Endothelial cell of umbilical vein (primary cell): ENCODE measurements around the gene RPS6KA5. TPM values are rescaled to one million over a fixed set of nuclear protein-coding genes. Genes with fewer than 3 reads are reported as not detected.

Experiments
- BruUV-seq: library from RNA; stranded (reverse); fragments of 400-500 nt; replicated peaks from 2 replicates; lab custom pipeline; 2021; lab: Mats Ljungman, UMichigan
- CTCF ChIA-PET: fragments of 300-600, 350-600 bp; sonication (Branson Sonifier 250); formaldehyde crosslinking; loops from one replicate; lab custom pipeline; 2021; ENCODE audit warnings: antibody characterized with exemption, inconsistent platforms; lab: Charles Lee
- POLR2A ChIA-PET: fragments of 300-600, 350-600 bp; sonication (Branson Sonifier 250); formaldehyde crosslinking; loops from one replicate; lab custom pipeline; 2021; ENCODE audit warnings: antibody characterized with exemption, inconsistent platforms; lab: Charles Lee
- DNase-seq: peaks from one replicate; pipeline ENCODE4 v3.0.0-alpha.2; 2011; ENCODE audit warnings: low read depth, low spot score
- FAIRE-seq: peaks from 2 replicates; lab custom pipeline; 2011; peaks lifted over from hg19 to GRCh38; lab: Jason Lieb, UNC
- H2AFZ ChIP-seq: 2 replicates; pipeline ENCODE4 v1.6.0; 2012; ENCODE audit warnings: low read depth, low read length, control low read depth, inconsistent platforms
- H3K27ac ChIP-seq: 2 replicates; pipeline ENCODE4 v1.5.1; 2011; ENCODE audit warnings: low read depth, mild to moderate bottlenecking, control low read depth, low read length, moderate library complexity; ENCODE audit not compliant: insufficient read depth
- H3K27me3 ChIP-seq, 2 experiments: 2 replicates each; pipeline versions ENCODE4 v1.6.0 to v1.6.1; 2011; ENCODE audit warnings: low read length in 2 of 2, mixed read lengths in 1 of 2; ENCODE audit not compliant: control insufficient read depth in 2 of 2, insufficient read depth in 2 of 2
- H3K36me3 ChIP-seq, 2 experiments: 2 replicates in 1 of 2; 3 replicates in 1 of 2; pipeline ENCODE4 v1.5.1; 2011; ENCODE audit warnings: low read length in 2 of 2, mild to moderate bottlenecking in 1 of 2, moderate library complexity in 1 of 2; ENCODE audit not compliant: control insufficient read depth in 2 of 2, insufficient read depth in 2 of 2; ENCODE audit errors: extremely low read depth in 1 of 2
- H3K4me1 ChIP-seq: 3 replicates; pipeline ENCODE4 v1.5.1; 2011; ENCODE audit warnings: mild to moderate bottlenecking, low read length; ENCODE audit not compliant: control insufficient read depth, insufficient read depth; ENCODE audit errors: extremely low read depth
- H3K4me2 ChIP-seq: 2 replicates; pipeline ENCODE4 v1.6.1; 2011; ENCODE audit warnings: low read length, control low read depth, mixed read lengths; ENCODE audit not compliant: insufficient read depth
- H3K4me3 ChIP-seq, 3 experiments: fragments of 200-600 bp in 1 of 3; sonication (generic), shearing (Covaris generic) in 1 of 3; replicated peaks in 1 of 3; 2 replicates each; pipeline ENCODE4 v1.5.1; 2011 to 2016; ENCODE audit warnings: control low read depth in 3 of 3, low read length in 3 of 3, mild to moderate bottlenecking in 2 of 3, inconsistent platforms in 1 of 3, low read depth in 1 of 3, moderate library complexity in 1 of 3; ENCODE audit not compliant: insufficient read depth in 1 of 3
- H3K79me2 ChIP-seq: 2 replicates; pipeline ENCODE4 v1.6.0; 2012; ENCODE audit warnings: low read length, inconsistent platforms; ENCODE audit not compliant: control insufficient read depth, insufficient read depth
- H3K9ac ChIP-seq: replicated peaks from 2 replicates; pipeline ENCODE3; 2011; ENCODE audit warnings: low read length, control low read depth; ENCODE audit not compliant: insufficient read depth; ENCODE audit errors: extremely low read depth
- H3K9me1 ChIP-seq: replicated peaks from 3 replicates; pipeline ENCODE4 v1.6.0; 2011; ENCODE audit warnings: mild to moderate bottlenecking, low read length; ENCODE audit not compliant: control insufficient read depth, insufficient read depth; ENCODE audit errors: extremely low read depth
- H3K9me3 ChIP-seq: replicated peaks from 2 replicates; pipeline ENCODE4 v1.5.1; 2012; ENCODE audit warnings: low read length, inconsistent platforms; ENCODE audit not compliant: control insufficient read depth, insufficient read depth
- H4K20me1 ChIP-seq: replicated peaks from 2 replicates; pipeline ENCODE3; 2011; ENCODE audit warnings: mild to moderate bottlenecking, low read length; ENCODE audit not compliant: control insufficient read depth, insufficient read depth; ENCODE audit errors: extremely low read depth
- CTCF ChIP-seq, 2 donors: IDR thresholded peaks; 1 replicate in 1 of 2; 2 replicates in 1 of 2; pipeline ENCODE4 v1.5.1; 2011; ENCODE audit warnings: low read length in 2 of 2, mild to moderate bottlenecking in 2 of 2, moderate library complexity in 2 of 2, control low read depth in 1 of 2, inconsistent platforms in 1 of 2, low read depth in 1 of 2; ENCODE audit not compliant: insufficient read depth in 1 of 2; ENCODE audit errors: extremely low read depth in 1 of 2
- EZH2 ChIP-seq: IDR thresholded peaks from 2 replicates; pipeline ENCODE4 v1.6.1; 2012; ENCODE audit warnings: borderline replicate concordance, low read depth, mild to moderate bottlenecking, moderate library complexity, low read length, inconsistent platforms; ENCODE audit not compliant: severe bottlenecking
- FOS ChIP-seq: IDR thresholded peaks from 2 replicates; pipeline ENCODE4 v1.6.1; 2011; ENCODE audit warnings: mild to moderate bottlenecking, low read length, moderate library complexity, borderline replicate concordance; ENCODE audit not compliant: insufficient read depth
- GATA2 ChIP-seq: IDR thresholded peaks from 2 replicates; pipeline ENCODE4 v1.7.0; 2011; ENCODE audit warnings: low read depth, mild to moderate bottlenecking, moderate library complexity, mixed read lengths, low read length; ENCODE audit not compliant: insufficient read length, insufficient read depth
- JUN ChIP-seq: IDR thresholded peaks from 2 replicates; pipeline ENCODE4 v1.6.1; 2011; ENCODE audit warnings: borderline replicate concordance, low read depth; ENCODE audit not compliant: insufficient read length, insufficient read depth
- MAX ChIP-seq: IDR thresholded peaks from 2 replicates; pipeline ENCODE4 v1.6.1; 2011; ENCODE audit not compliant: insufficient read depth, insufficient read length
- MYC ChIP-seq: IDR thresholded peaks from one replicate; pipeline ENCODE4 v1.6.1; 2011; ENCODE audit warnings: mild to moderate bottlenecking, low read depth, low read length
- POLR2A ChIP-seq: IDR thresholded peaks from 2 replicates; pipeline ENCODE4 v1.6.1; 2012; ENCODE audit warnings: low read depth, mild to moderate bottlenecking, control low read depth, low read length
- POLR2AphosphoS5 ChIP-seq: IDR thresholded peaks from 2 replicates; pipeline ENCODE4 v1.6.1; 2012; ENCODE audit warnings: low read depth, mild to moderate bottlenecking, control low read depth, low read length, moderate library complexity; ENCODE audit not compliant: insufficient read depth
- dilution Hi-C: fragments of 300-500 bp; cut with MboI; formaldehyde crosslinking; loops from one replicate; pipeline ENCODE4 v1.15.0; 2019; ENCODE audit warnings: low sequenced_read_pairs; ENCODE audit not compliant: extremely low pct_ligation_motif_present
- intact Hi-C: fragments of 100-400 bp; cut with micrococcal nuclease; formaldehyde crosslinking; loops from one replicate; pipeline ENCODE4 v1.10.0; 2022
- polyA plus RNA-seq, 4 experiments: library from polyadenylated mRNA; depleted of rRNA in 3 of 4; stranded (reverse) in 3 of 4; unstranded in 1 of 4; fragments of >200 nt; gene quantifications; 2 replicates each; pipeline versions ENCODE4 v1.2.1 to v1.2.3, GENCODE V29; 2011 to 2012; ENCODE audit warnings: missing spikeins in 1 of 4
- total RNA-seq: library from RNA; stranded (reverse); gene quantifications from 2 replicates; pipeline ENCODE4 v1.2.3, GENCODE V29; 2021

Gene RPS6KA5
- total and polyA plus RNA-seq, 2 donors (not counting 3 experiments of a cell fraction or from before 2014, with no cell fraction given): 2.9 to 5.4 TPM

- no peak for FAIRE-seq
- Histone ChIP-seq H3K4me1 (peaks cover 22% of the 10 kb centered on the region), H3K79me2 (no peaks in the 10 kb centered on the region), H3K9ac (no peak overlapping the region), H3K36me3 (no peaks in the 10 kb centered on the region), H3K9me3 (no peaks in the 10 kb centered on the region), H3K4me3 (no peak overlapping the region), H3K27me3 (no peaks in the 10 kb centered on the region), H2AFZ (peak overlapping the region; percentile 11), H3K27ac (no peak overlapping the region), H3K4me2 (no peak overlapping the region), H4K20me1 (no peaks in the 10 kb centered on the region), H3K9me1 (no peaks in the 10 kb centered on the region)
- BruUV-seq: no TSS peak
- CTCF ChIA-PET: interaction anchor here (1.2 to 6.4 kb wide), 3 partner anchors 52 to 160 kb away, joined by 3 to 43 read pairs (median 23); no protein-coding TSS in a partner anchor
- DNase-seq: no peak
- TF ChIP-seq JUN (no peak), POLR2A (no peak), CTCF (IDR thresholded peaks at IDR 0.05; ENCODE audit: extremely low read depth in 1 of 2, insufficient read depth in 1 of 2, low read depth in 1 of 2, low read length in 2 of 2) (no peak), EZH2 (no peak), GATA2 (no peak), MYC (no peak), FOS (no peak), MAX (no peak), POLR2AphosphoS5 (no peak)
- dilution Hi-C loops (no loop called here), intact Hi-C loops (loop anchor here (10.0 kb wide), 1 partner anchor 352 kb away; the partner anchor contains the start of gene CCDC88C)
- POLR2A ChIA-PET: no interaction called here
Measured at GRCh38 chr14:91062600-91062999, 2.2 kb upstream of the RPS6KA5 start.
